ENCODE results near the gene CXCL12. TPM values are rescaled to one million over a fixed set of nuclear protein-coding genes. Genes with fewer than 3 reads are reported as not detected.

Gene CXCL12
- total RNA-seq, 1 experiment from 2014 or later: 0.47 TPM

- TF ChIP-seq TCF7L2 (IDR thresholded peaks at IDR 0.05; ENCODE audit: borderline replicate concordance, extremely low read depth, insufficient read depth, insufficient read length): no peak
These were observed 21.2 kb downstream of the CXCL12 start (continued) for GRCh38 chr10:44363716-44364115.

GRCh38 chr10:44362866-44363711 lies 21.8 kb downstream of the CXCL12 start:
- Histone ChIP-seq H3K4me1 (ENCODE audit: control insufficient read depth in 1 of 2, insufficient read depth in 2 of 2, low read length in 2 of 2) (no peaks in the 10 kb centered on the region), H3K79me2 (ENCODE audit: insufficient read depth, low read length) (no peaks in the 10 kb centered on the region), H3K9me2 (ENCODE audit: insufficient read depth) (no peaks in the 10 kb centered on the region), H3K9ac (ENCODE audit: low read length) (no peak overlapping the region), H3K27ac (ENCODE audit: low read depth, low read length) (no peak overlapping the region), H3K4me3 (replicated peaks in 1 of 2; ENCODE audit: low read depth in 1 of 2, low read length in 2 of 2) (no peak overlapping the region), H4K20me1 (ENCODE audit: insufficient read depth) (no peaks in the 10 kb centered on the region), H2AFZ (ENCODE audit: low read depth, low read length, poor library complexity, severe bottlenecking) (no peak overlapping the region), H3K9me3 (ENCODE audit: control insufficient read depth in 1 of 2, insufficient read depth in 1 of 2, low read depth in 1 of 2, low read length in 2 of 2) (no peaks in the 10 kb centered on the region), H3K27me3 (ENCODE audit: insufficient read depth, low read length) (peaks cover 22% of the 10 kb centered on the region), H3K4me2 (ENCODE audit: low read length) (no peak overlapping the region), H3K36me3 (ENCODE audit: control insufficient read depth in 1 of 2, insufficient read depth in 2 of 2, low read length in 2 of 2) (no peaks in the 10 kb centered on the region)
- ChIA-PET CTCF (no interaction called here), RAD21 (ENCODE audit: low non-redundant PET in 1 of 2, low total read pairs in 2 of 2, uncharacterized antibody in 2 of 2, unreplicated experiment in 2 of 2) (no interaction called here), POLR2A (no interaction called here)
- TF ChIP-seq YY1 (IDR thresholded peaks at IDR 0.05; ENCODE audit: extremely low read depth, insufficient replicate concordance, low read depth, low read length) (no peak), FOSL1 (IDR thresholded peaks at IDR 0.05; ENCODE audit: low read depth) (no peak), SP1 (IDR thresholded peaks at IDR 0.05; ENCODE audit: low read depth) (no peak), SRF (IDR thresholded peaks at IDR 0.05; ENCODE audit: low read depth) (no peak), RAD21 (IDR thresholded peaks at IDR 0.05; ENCODE audit: low read depth) (no peak), CEBPB (IDR thresholded peaks at IDR 0.05; ENCODE audit: low read depth) (no peak), CBX3 (IDR thresholded peaks at IDR 0.05; ENCODE audit: low read depth) (no peak), EZH2 (IDR thresholded peaks at IDR 0.05) (no peak), ELF1 (IDR thresholded peaks at IDR 0.05; ENCODE audit: borderline replicate concordance, low read depth) (no peak), EGR1 (IDR thresholded peaks at IDR 0.05; ENCODE audit: low read depth) (no peak), REST (IDR thresholded peaks at IDR 0.05; ENCODE audit: low read depth) (no peak), ZNF274 (IDR thresholded peaks at IDR 0.05; ENCODE audit: low read depth, low read length) (no peak), POLR2AphosphoS5 (IDR thresholded peaks at IDR 0.05; ENCODE audit: low read depth, low read length) (no peak), SIN3A (IDR thresholded peaks at IDR 0.05; ENCODE audit: low read depth) (no peak)
- ATAC-seq (no peak), DNase-seq (ENCODE audit: low read depth, low spot score) (no peak)
- intact Hi-C loops (cut with micrococcal nuclease): no loop called here
- BruUV-seq (replicated peaks): no TSS peak
